WERI-Rb-1 (cell line): ENCODE results near the gene IWS1.

Experiments used
- DNase-seq: peaks from one replicate; pipeline ENCODE4 v3.0.0-alpha.2; 2020
- H3K27ac ChIP-seq: fragments of 250-450 bp; sonication (Bioruptor Pico); 2 replicates; pipeline ENCODE4 v1.5.1; 2020; ENCODE audit warnings: mild to moderate bottlenecking, moderate library complexity
- H3K27me3 ChIP-seq: fragments of 250-450 bp; sonication (Bioruptor Pico); 2 replicates; pipeline ENCODE4 v1.5.1; 2021; ENCODE audit warnings: mild to moderate bottlenecking, low read depth, moderate library complexity; ENCODE audit not compliant: insufficient read depth, severe bottlenecking
- H3K36me3 ChIP-seq: fragments of 250-450 bp; sonication (Bioruptor Pico); 2 replicates; pipeline ENCODE4 v1.5.1; 2020; ENCODE audit warnings: mild to moderate bottlenecking, moderate library complexity
- H3K4me3 ChIP-seq: 2 replicates; pipeline ENCODE4 v1.5.1; 2011; ENCODE audit warnings: low read depth, mild to moderate bottlenecking, control low read depth, low read length
- H3K9me3 ChIP-seq: fragments of 250-450 bp; sonication (Bioruptor Pico); 2 replicates; pipeline ENCODE4 v1.5.1; 2021; ENCODE audit warnings: mild to moderate bottlenecking, moderate library complexity; ENCODE audit not compliant: severe bottlenecking
- TF ChIP-seq, protein P1 (sequence below): IDR thresholded peaks from 2 replicates; pipeline ENCODE4 v1.5.1; 2011; ENCODE audit warnings: low read depth, mild to moderate bottlenecking, control low read depth, inconsistent platforms, low read length

IWS1 gene

DNA sequence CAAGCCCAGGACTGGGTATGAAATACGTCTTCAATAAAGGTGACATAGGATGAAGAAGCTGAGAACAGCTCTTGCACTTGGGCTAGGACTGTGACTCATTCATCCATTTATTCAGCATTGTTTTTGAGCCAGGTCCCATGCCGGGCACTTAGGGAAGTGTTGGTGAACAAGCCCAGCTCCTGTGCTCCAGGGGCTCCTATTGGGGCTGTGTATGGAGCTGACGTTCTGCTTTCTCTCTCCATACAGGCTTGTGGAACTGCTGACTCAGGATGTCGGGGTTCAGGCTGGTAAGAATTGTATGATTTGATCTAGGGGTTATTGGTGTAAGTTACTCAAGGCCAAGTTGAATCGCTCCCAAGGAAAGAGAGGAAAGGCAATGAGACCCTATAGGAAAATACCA lies 33.2 kb upstream of the IWS1 start:
- Histone ChIP-seq H3K27me3 (no peaks in the 10 kb centered on the region), H3K4me3 (no peak overlapping the region), H3K9me3 (peaks cover 7% of the 10 kb centered on the region), H3K36me3 (no peaks in the 10 kb centered on the region), H3K27ac (no peak overlapping the region)
- no peak for DNase-seq
- TF ChIP-seq, protein P1, sequence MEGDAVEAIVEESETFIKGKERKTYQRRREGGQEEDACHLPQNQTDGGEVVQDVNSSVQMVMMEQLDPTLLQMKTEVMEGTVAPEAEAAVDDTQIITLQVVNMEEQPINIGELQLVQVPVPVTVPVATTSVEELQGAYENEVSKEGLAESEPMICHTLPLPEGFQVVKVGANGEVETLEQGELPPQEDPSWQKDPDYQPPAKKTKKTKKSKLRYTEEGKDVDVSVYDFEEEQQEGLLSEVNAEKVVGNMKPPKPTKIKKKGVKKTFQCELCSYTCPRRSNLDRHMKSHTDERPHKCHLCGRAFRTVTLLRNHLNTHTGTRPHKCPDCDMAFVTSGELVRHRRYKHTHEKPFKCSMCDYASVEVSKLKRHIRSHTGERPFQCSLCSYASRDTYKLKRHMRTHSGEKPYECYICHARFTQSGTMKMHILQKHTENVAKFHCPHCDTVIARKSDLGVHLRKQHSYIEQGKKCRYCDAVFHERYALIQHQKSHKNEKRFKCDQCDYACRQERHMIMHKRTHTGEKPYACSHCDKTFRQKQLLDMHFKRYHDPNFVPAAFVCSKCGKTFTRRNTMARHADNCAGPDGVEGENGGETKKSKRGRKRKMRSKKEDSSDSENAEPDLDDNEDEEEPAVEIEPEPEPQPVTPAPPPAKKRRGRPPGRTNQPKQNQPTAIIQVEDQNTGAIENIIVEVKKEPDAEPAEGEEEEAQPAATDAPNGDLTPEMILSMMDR: no peak

DNA sequence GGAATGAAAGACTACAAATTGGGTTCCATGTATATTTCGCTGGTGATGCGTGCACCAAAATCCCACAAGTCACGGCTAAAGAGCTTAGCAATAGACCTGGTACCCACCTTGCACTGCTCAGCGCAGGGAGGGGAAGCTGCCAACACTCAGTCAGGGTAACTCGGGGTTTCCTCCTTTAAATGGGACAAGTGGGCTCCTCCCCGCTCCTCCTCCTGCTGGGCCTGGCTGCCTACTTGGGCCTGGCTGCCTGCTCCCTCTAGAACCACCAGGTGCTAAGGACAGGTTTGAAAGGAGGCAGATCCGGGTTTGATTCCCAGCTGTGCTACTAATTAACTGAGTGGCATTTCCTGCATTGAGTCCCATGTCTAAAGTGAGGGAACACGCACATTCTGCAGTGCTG lies 32.6 kb upstream of the IWS1 start:
- no peak overlapping the region for H3K4me3 ChIP-seq
- no peak overlapping the region for H3K27ac ChIP-seq
- H3K9me3 ChIP-seq: peaks cover 7% of the 10 kb centered on the region
- TF ChIP-seq, protein P1: no peak
- no peaks in the 10 kb centered on the region for H3K27me3 ChIP-seq
- H3K36me3 ChIP-seq: no peaks in the 10 kb centered on the region
- no peak for DNase-seq

DNA sequence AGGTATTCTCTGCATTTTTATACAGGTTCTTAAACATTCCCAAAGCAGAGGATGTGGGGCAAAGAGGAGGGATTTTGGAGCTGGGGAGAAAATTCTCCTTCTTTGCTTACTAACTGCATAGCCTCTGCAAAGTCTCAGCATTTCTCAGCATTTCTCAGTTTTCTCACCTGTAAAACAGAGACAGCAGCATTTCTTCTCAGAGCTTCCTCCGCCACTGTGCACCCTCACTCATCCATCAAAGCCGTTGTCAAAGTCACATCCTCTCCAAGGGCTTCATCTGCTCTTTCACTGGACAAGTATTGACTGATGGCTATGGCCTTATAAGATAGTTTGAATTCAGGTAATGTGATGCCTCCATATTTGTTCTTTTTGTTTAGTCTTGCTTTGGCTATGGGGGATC lies 26.6 kb upstream of the IWS1 start:
- Histone ChIP-seq H3K4me3 (no peak overlapping the region), H3K27ac (no peak overlapping the region), H3K36me3 (no peaks in the 10 kb centered on the region), H3K9me3 (peaks cover 7% of the 10 kb centered on the region), H3K27me3 (no peaks in the 10 kb centered on the region)
- DNase-seq: no peak
- TF ChIP-seq, protein P1: no peak

DNA sequence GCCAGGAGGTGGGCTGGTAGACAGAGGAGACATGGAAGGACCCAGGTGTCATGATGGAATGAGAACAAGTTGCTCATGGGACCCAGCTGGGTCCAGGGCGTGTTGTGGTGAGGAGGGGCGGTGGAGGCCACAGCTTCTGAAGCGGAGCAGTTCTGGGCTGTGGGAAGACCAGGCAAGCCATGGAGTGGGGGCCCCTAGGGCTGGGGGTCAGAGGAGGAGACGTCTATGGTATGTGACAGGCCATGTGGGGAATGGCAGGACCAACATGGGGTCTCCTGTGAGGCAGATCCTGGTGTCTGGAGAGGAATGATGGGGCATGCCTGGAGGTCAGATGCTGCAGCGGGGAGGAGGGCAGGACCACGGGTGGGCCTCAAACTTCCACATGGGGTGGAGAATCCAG lies 26.0 kb upstream of the IWS1 start:
- Histone ChIP-seq H3K4me3 (no peak overlapping the region), H3K27ac (no peak overlapping the region), H3K27me3 (no peaks in the 10 kb centered on the region), H3K9me3 (peaks cover 7% of the 10 kb centered on the region), H3K36me3 (no peaks in the 10 kb centered on the region)
- DNase-seq: no peak
- TF ChIP-seq, protein P1: no peak

DNA sequence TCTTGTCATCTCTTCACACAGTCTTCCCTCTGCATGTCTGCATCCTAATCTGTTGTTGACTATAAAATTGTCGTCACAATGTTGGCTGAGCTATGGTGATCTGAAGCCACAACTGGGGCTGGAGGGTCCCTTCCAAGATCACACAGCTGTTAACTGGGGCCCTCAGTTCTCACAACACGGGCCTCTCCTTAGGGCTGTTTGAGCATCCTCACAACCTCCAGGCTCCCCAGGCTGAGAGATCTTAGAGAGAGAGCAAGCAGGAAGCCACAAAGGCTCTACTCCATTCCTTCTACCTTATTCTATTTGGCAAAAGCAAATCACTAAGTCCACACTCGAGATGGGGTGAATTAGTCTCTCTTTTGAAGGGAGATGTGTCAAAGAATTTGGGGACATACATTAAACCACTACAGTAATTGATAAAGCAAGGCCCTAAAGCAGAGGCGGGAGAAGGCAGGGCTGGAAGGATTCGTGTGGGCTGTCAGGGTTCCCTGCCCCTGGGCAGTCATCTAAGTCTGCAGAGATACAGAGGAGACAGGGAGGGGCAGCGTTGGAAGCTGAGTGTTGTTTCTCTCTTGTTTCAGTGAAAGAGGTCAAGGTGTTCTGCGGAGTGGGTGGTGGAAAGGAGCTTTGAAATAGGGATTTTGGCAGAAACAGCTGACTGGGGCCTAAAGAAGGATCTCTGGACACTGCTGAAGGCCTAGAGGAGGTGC lies 25.1 kb upstream of the IWS1 start:
- Histone ChIP-seq H3K9me3 (peaks cover under 1% of the 10 kb centered on the region), H3K36me3 (no peaks in the 10 kb centered on the region), H3K4me3 (no peak overlapping the region), H3K27me3 (no peaks in the 10 kb centered on the region), H3K27ac (no peak overlapping the region)
- TF ChIP-seq, protein P1: no peak
- DNase-seq: no peak

DNA sequence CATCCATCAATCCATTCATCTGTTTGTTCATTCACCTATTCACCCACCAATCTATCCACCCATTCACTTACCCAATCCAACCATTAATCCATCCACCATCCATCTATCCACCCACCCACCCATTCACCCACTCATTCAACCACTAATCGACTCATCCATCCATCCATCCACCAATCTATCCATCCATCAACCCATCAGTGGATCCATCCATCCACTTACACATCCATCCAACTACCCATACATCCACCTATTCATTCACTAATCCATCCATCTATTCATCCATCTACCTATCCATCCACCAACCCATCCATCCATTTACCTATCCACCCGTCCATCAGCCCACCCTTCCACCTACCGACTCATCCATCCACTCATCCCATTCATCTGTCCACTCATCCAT lies 20.5 kb upstream of the IWS1 start:
- no peak overlapping the region for H3K4me3 ChIP-seq
- TF ChIP-seq, protein P1: no peak
- H3K9me3 ChIP-seq: no peaks in the 10 kb centered on the region
- no peak overlapping the region for H3K27ac ChIP-seq
- no peaks in the 10 kb centered on the region for H3K36me3 ChIP-seq
- no peaks in the 10 kb centered on the region for H3K27me3 ChIP-seq
- DNase-seq: no peak
